Testis (tissue), 3 donors: Measurements from ENCODE around the gene HK3. TPM values are rescaled to one million over a fixed set of nuclear protein-coding genes. Genes with fewer than 3 reads are reported as not detected.

Experiments used
- DNase-seq: peaks from one replicate; pipeline ENCODE4 v3.0.0-alpha.2; 2019
- H3K27ac ChIP-seq, 2 donors: fragments of 200-600 bp; sonication (generic); one replicate each; pipeline ENCODE4 v1.5.1; 2019
- H3K27me3 ChIP-seq: fragments of 200-600 bp; sonication (generic); one replicate; pipeline ENCODE4 v1.5.1; 2019
- H3K36me3 ChIP-seq: fragments of 200-600 bp; sonication (generic); one replicate; pipeline ENCODE4 v1.5.1; 2017; ENCODE audit warnings: low read depth; ENCODE audit errors: missing control alignments
- H3K4me1 ChIP-seq: fragments of 200-600 bp; sonication (generic); one replicate; pipeline ENCODE4 v1.5.1; 2019
- H3K4me3 ChIP-seq, 2 donors: fragments of 200-600 bp; sonication (generic); one replicate each; pipeline ENCODE4 v1.5.1; 2017 to 2019
- H3K9me3 ChIP-seq: fragments of 200-600 bp; sonication (generic); one replicate; pipeline ENCODE4 v1.5.1; 2017
- CTCF ChIP-seq, 3 experiments: fragments of 450-650 bp in 2 of 3; fragments of 200-600 bp in 1 of 3; sonication (generic) in 1 of 3; IDR thresholded peaks; one replicate each; pipeline ENCODE4 v1.5.1; 2016 to 2019; ENCODE audit warnings: antibody characterized with exemption in 3 of 3, mild to moderate bottlenecking in 2 of 3, moderate library complexity in 1 of 3
- POLR2A ChIP-seq: fragments of 450-650 bp; IDR thresholded peaks from one replicate; pipeline ENCODE4 v1.6.1; 2017; ENCODE audit warnings: antibody characterized with exemption, mild to moderate bottlenecking, moderate library complexity
- WGBS, 2 donors: methylation state at CpG; one replicate each; pipeline ENCODE4 v1.1.5; 2018; 5-methylcytosine and 5-hydroxymethylcytosine counted together
- intact Hi-C: fragments of 100-400 bp; cut with DNase I; formaldehyde crosslinking; loops from one replicate; pipeline ENCODE4 v1.15.1; 2023; ENCODE audit warnings: low total_unique reads
- polyA plus RNA-seq: library from polyadenylated mRNA; stranded (reverse); fragments of 350-450 nt; fragmentation: Illumina TruSeq; extraction: RNeasy Lipid Tissue Mini Kit (QIAGEN cat#74804); gene quantifications from one replicate; pipeline ENCODE4 v1.2.3, GENCODE V29; 2014; ENCODE audit warnings: low read depth, low replicate concordance; ENCODE audit not compliant: insufficient read depth
- total RNA-seq, 2 donors: library from RNA; depleted of rRNA; stranded (reverse); fragments of >200 nt; gene quantifications; one replicate each; pipeline ENCODE4 v1.2.3, GENCODE V29; 2016

Gene HK3
- total and polyA plus RNA-seq, 3 donors from 2014 or later: 6.3 to 10.9 (median 6.4) TPM

- DNase-seq: no peak
- TF ChIP-seq POLR2A (no peak), CTCF (IDR thresholded peaks at IDR 0.05) (no peak)
- Histone ChIP-seq H3K4me3 (no peak overlapping the region), H3K27ac (no peak overlapping the region), H3K9me3 (no peaks in the 10 kb centered on the region), H3K36me3 (no peaks in the 10 kb centered on the region), H3K27me3 (no peaks in the 10 kb centered on the region), H3K4me1 (no peaks in the 10 kb centered on the region)
- WGBS, 2 donors: 66 to 71% methylated on average over 4 of the region's 4 CpGs
- intact Hi-C loops: no loop called here
Measured at GRCh38 chr5:176884571-176884890, 14.6 kb downstream of the HK3 start.

DNA sequence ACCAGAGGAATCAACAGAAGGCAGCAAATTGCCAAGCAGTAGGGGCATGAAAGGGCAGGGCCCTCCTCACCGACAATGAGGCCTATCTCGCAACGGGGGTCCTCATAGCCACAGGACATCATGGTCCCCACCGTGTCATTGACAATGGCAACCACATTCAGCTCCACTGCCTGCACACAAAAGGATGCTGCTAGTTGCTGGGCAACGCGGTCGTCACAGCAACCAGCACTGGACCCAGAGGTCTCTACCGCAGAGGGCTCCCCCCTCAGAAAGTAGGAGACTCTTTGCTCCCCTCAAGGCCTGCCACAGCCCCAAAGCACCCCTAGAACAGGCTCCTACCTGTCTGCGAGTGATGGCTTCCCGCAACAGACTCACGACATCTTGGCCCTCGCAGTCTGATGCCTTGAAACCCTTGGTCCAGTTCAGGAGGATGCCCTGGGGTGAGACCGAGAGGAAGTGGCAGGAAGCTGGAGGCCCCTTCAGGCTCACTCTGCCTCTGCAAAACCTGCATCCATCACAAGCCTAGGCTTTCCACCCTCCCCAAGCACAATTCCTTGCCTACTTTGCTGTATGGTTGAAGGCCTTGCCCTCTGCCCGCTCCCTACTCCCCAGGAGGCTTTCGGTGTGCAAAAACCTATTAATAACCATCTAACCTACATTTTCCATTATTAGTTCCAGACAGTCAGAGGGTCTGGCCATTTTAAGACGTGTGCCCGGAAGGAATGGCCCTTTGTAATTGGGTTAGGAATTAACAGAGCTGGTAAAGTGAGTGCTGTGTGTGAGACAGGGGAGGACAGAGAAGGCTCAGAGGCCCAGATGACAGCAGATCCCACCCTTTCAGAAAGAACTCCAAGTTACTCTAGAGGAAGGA lies 15.2 kb downstream of the HK3 start:
- intact Hi-C loops: no loop called here
- Histone ChIP-seq H3K4me3 (no peak overlapping the region), H3K27ac (no peak overlapping the region), H3K4me1 (no peaks in the 10 kb centered on the region), H3K27me3 (no peaks in the 10 kb centered on the region), H3K36me3 (no peaks in the 10 kb centered on the region), H3K9me3 (no peaks in the 10 kb centered on the region)
- no peak for TF ChIP-seq POLR2A
- no peak for TF ChIP-seq CTCF (IDR thresholded peaks at IDR 0.05)
- DNase-seq: no peak
- 93 to 99% methylated on average over 5 to 17 of the region's 17 CpGs for WGBS, 2 donors

GRCh38 chr5:176882567-176882903 lies 16.6 kb downstream of the HK3 start:
- 53 to 68% methylated on average over 4 to 6 of the region's 6 CpGs for WGBS, 2 donors
- H3K36me3 ChIP-seq: no peaks in the 10 kb centered on the region
- TF ChIP-seq POLR2A (no peak), CTCF (IDR thresholded peaks at IDR 0.05) (no peak)
- H3K4me3 ChIP-seq: no peak overlapping the region
- H3K9me3 ChIP-seq: no peaks in the 10 kb centered on the region
- intact Hi-C loops: no loop called here
- no peaks in the 10 kb centered on the region for H3K4me1 ChIP-seq
- no peak for DNase-seq
- no peak overlapping the region for H3K27ac ChIP-seq
- no peaks in the 10 kb centered on the region for H3K27me3 ChIP-seq

- Histone ChIP-seq H3K36me3 (no peaks in the 10 kb centered on the region), H3K27me3 (no peaks in the 10 kb centered on the region), H3K4me1 (no peaks in the 10 kb centered on the region), H3K9me3 (no peaks in the 10 kb centered on the region), H3K4me3 (no peak overlapping the region), H3K27ac (no peak overlapping the region)
- no peak for DNase-seq
- no peak for TF ChIP-seq POLR2A
- no peak for TF ChIP-seq CTCF (IDR thresholded peaks at IDR 0.05)
- intact Hi-C loops: no loop called here
- WGBS, 2 donors: 92% methylated on average over 10 to 19 of the region's 25 CpGs
Measured at GRCh38 chr5:176881816-176882566, 17.2 kb downstream of the HK3 start.
